ENCODE measurements around the gene SDK2. TPM values are rescaled to one million over a fixed set of nuclear protein-coding genes. Genes with fewer than 3 reads are reported as not detected.

SDK2 gene
- polyA plus RNA-seq, 2 of the 4 experiments (the other 2 are of a cell fraction) = 0.36 to 0.57 TPM

GRCh38 chr17:73465953-73466230 is 178.4 kb downstream of the SDK2 start:
- Histone ChIP-seq H3K4me2 (no peak overlapping the region), H3K9me3 (0 out of 3 replicates have a peak, but pooled peaks cover 3% of the 10 kb centered on the region), H3K4me1 (no peaks in the 10 kb centered on the region), H3K27ac (no peak overlapping the region), H3K4me3 (no peak overlapping the region)
- no peak; a peak in 1 of 6 replicates for ATAC-seq
- POLR2A ChIA-PET = no interaction called here
- FAIRE-seq = no peak
- CTCF ChIA-PET = interaction anchor here (0.7 kb wide), 1 partner anchor 905 kb away, joined by 3 read pairs; no protein-coding TSS in a partner anchor
- DNase-seq (ENCODE audit: low read depth in 1 of 2, low spot score in 1 of 2) = no peak
- WGBS (ENCODE audit: missing lambda C conversion rate) = 41% methylated on average over 2 of the region's 2 CpGs
- no peak for TF ChIP-seq EP300 (IDR thresholded peaks at IDR 0.05)

- TF ChIP-seq PHF8 (IDR thresholded peaks at IDR 0.05; ENCODE audit: borderline replicate concordance, low read depth) (no peak), E2F6 (IDR thresholded peaks at IDR 0.05; ENCODE audit: borderline replicate concordance, low read depth) (no peak), GATA3 (IDR thresholded peaks at IDR 0.05; ENCODE audit: borderline replicate concordance) (no peak), RNF2 (IDR thresholded peaks at IDR 0.05; ENCODE audit: borderline replicate concordance, low read depth) (no peak), SMC3 (IDR thresholded peaks at IDR 0.05) (no peak), PBX3 (IDR thresholded peaks at IDR 0.05) (no peak), BHLHE40 (IDR thresholded peaks at IDR 0.05; ENCODE audit: low read depth, low read length) (no peak), FOSB (CRISPR knock-in tag; IDR thresholded peaks at IDR 0.05) (no peak), EP300 (IDR thresholded peaks at IDR 0.05) (no peak), MAFK (IDR thresholded peaks at IDR 0.05; ENCODE audit: partially characterized antibody) (no peak), HDAC2 (IDR thresholded peaks at IDR 0.05) (no peak), RFX5 (IDR thresholded peaks at IDR 0.05) (no peak), ZSCAN20 (CRISPR knock-in tag; IDR thresholded peaks at IDR 0.05) (no peak), ESRRA (IDR thresholded peaks at IDR 0.05; ENCODE audit: borderline replicate concordance, low read length) (no peak), HOXA7 (CRISPR knock-in tag; IDR thresholded peaks at IDR 0.05) (no peak)
- Histone ChIP-seq H3K4me1 (no peaks in the 10 kb centered on the region), H3K4me3 (no peak overlapping the region), H3K9me3 (peaks cover 6% of the 10 kb centered on the region; the same call in 1 of the 3 replicates), H3K27ac (no peak overlapping the region), H3K4me2 (no peak overlapping the region)
- ChIA-PET CTCF (no interaction called here), POLR2A (no interaction called here)
- DNase-seq (ENCODE audit: low read depth in 1 of 2, low spot score in 1 of 2) = no peak
- 52% methylated on average over 7 of the region's 9 CpGs for WGBS (ENCODE audit: missing lambda C conversion rate)
- no peak for FAIRE-seq
- ATAC-seq = no peak
Observed at GRCh38 chr17:73465130-73465952, 178.9 kb downstream of the SDK2 start.

- CTCF ChIA-PET = no interaction called here
Observed at GRCh38 chr17:73464447-73464846, 179.8 kb downstream of the SDK2 start.

More at GRCh38 chr17:73464447-73464846, 179.8 kb downstream of the SDK2 start:
- Histone ChIP-seq H3K4me3 (no peak overlapping the region), H3K4me2 (no peak overlapping the region), H3K9me3 (peaks cover 10% of the 10 kb centered on the region; the same call in 1 of the 3 replicates), H3K27ac (no peak overlapping the region), H3K4me1 (no peaks in the 10 kb centered on the region)
- FAIRE-seq (no peak), ATAC-seq (no peak), DNase-seq (ENCODE audit: low read depth in 1 of 2, low spot score in 1 of 2) (no peak)
- POLR2A ChIA-PET = no interaction called here
- TF ChIP-seq ESRRA (IDR thresholded peaks at IDR 0.05; ENCODE audit: borderline replicate concordance, low read length) = no peak
- TF ChIP-seq SMC3 (IDR thresholded peaks at IDR 0.05) = no peak
- no peak for TF ChIP-seq HDAC2 (IDR thresholded peaks at IDR 0.05)
- no peak for TF ChIP-seq EP300 (IDR thresholded peaks at IDR 0.05)
- TF ChIP-seq FOSL2 (IDR thresholded peaks at IDR 0.05) = no peak
- TF ChIP-seq FOSL2 (CRISPR knock-in tag; IDR thresholded peaks at IDR 0.05) = no peak
- no peak for TF ChIP-seq CHD4 (IDR thresholded peaks at IDR 0.05; ENCODE audit: borderline replicate concordance)
- no peak for TF ChIP-seq HOXA7 (CRISPR knock-in tag; IDR thresholded peaks at IDR 0.05)
- no peak for TF ChIP-seq CBX8 (IDR thresholded peaks at IDR 0.05)
- TF ChIP-seq FOXS1 (CRISPR knock-in tag; IDR thresholded peaks at IDR 0.05) = no peak
- TF ChIP-seq RARB (CRISPR knock-in tag; IDR thresholded peaks at IDR 0.05) = no peak
- no peak for TF ChIP-seq MAFK (IDR thresholded peaks at IDR 0.05; ENCODE audit: partially characterized antibody)
- no peak for TF ChIP-seq MAX (IDR thresholded peaks at IDR 0.05)
- no peak for TF ChIP-seq REST (IDR thresholded peaks at IDR 0.05)
- no peak for TF ChIP-seq EHF (CRISPR knock-in tag; IDR thresholded peaks at IDR 0.05)
- 36% methylated on average over 4 of the region's 4 CpGs for WGBS (ENCODE audit: missing lambda C conversion rate)

All from A549 (cell line).